Measurements from ENCODE around the gene EML4. TPM values are rescaled to one million over a fixed set of nuclear protein-coding genes. Genes with fewer than 3 reads are reported as not detected.

Gene EML4
- polyA plus RNA-seq, 1 experiment, result 19.1 TPM

GRCh38 chr2:42361728-42362283, 192.7 kb downstream of the EML4 start:
- ChIA-PET POLR2A (no interaction called here), CTCF (interaction anchor here (1.0 to 3.4 kb wide), 5 partner anchors 16 to 275 kb away, joined by 3 to 12 read pairs (median 3); no protein-coding TSS in a partner anchor)
- TF ChIP-seq CTCF (IDR thresholded peaks at IDR 0.05; ENCODE audit: insufficient read depth, low read depth, low read length), result no peak

GRCh38 chr2:42363413-42363812, 194.3 kb downstream of the EML4 start:
- Histone ChIP-seq H3K27me3 (ENCODE audit: control insufficient read depth, insufficient read depth, low read length) (peaks cover 5% of the 10 kb centered on the region), H3K4me3 (ENCODE audit: low read depth, low read length) (no peak overlapping the region), H3K36me3 (ENCODE audit: control insufficient read depth, insufficient read depth, low read length) (no peaks in the 10 kb centered on the region)
- ChIA-PET POLR2A (no interaction called here), CTCF (interaction anchor here (1.0 kb wide), 1 partner anchor 21 kb away, joined by 3 read pairs; no protein-coding TSS in a partner anchor)
- DNase-seq (ENCODE audit: low read depth), result no peak
- no peak for TF ChIP-seq CTCF (IDR thresholded peaks at IDR 0.05; ENCODE audit: insufficient read depth, low read depth, low read length)

More at GRCh38 chr2:42361728-42362283, 192.7 kb downstream of the EML4 start:
- Histone ChIP-seq H3K36me3 (ENCODE audit: control insufficient read depth, insufficient read depth, low read length) (no peaks in the 10 kb centered on the region), H3K4me3 (ENCODE audit: low read depth, low read length) (peak overlapping the region; percentile 8; the same call in 1 of the 2 replicates), H3K27me3 (ENCODE audit: control insufficient read depth, insufficient read depth, low read length) (no peaks in the 10 kb centered on the region)
- no peak for DNase-seq (ENCODE audit: low read depth)

GRCh38 chr2:42364658-42365057, 195.5 kb downstream of the EML4 start:
- ChIA-PET POLR2A (no interaction called here), CTCF (no interaction called here)
- DNase-seq (ENCODE audit: low read depth), result no peak
- no peak for TF ChIP-seq CTCF (IDR thresholded peaks at IDR 0.05; ENCODE audit: insufficient read depth, low read depth, low read length)
- H3K27me3 ChIP-seq (ENCODE audit: control insufficient read depth, insufficient read depth, low read length), result peaks cover 7% of the 10 kb centered on the region
- H3K36me3 ChIP-seq (ENCODE audit: control insufficient read depth, insufficient read depth, low read length), result no peaks in the 10 kb centered on the region
- H3K4me3 ChIP-seq (ENCODE audit: low read depth, low read length), result no peak overlapping the region

- no peak overlapping the region for H3K4me3 ChIP-seq (ENCODE audit: low read depth, low read length)
- peaks cover 7% of the 10 kb centered on the region for H3K27me3 ChIP-seq (ENCODE audit: control insufficient read depth, insufficient read depth, low read length)
- CTCF ChIA-PET, result interaction anchor here (1.1 kb wide), 1 partner anchor 12 kb away, joined by 3 read pairs; no protein-coding TSS in a partner anchor
- POLR2A ChIA-PET, result no interaction called here
- no peaks in the 10 kb centered on the region for H3K36me3 ChIP-seq (ENCODE audit: control insufficient read depth, insufficient read depth, low read length)
- DNase-seq (ENCODE audit: low read depth), result no peak
- no peak for TF ChIP-seq CTCF (IDR thresholded peaks at IDR 0.05; ENCODE audit: insufficient read depth, low read depth, low read length)
Measured at GRCh38 chr2:42366411-42366810, 197.3 kb downstream of the EML4 start.

- TF ChIP-seq CTCF (IDR thresholded peaks at IDR 0.05; ENCODE audit: insufficient read depth, low read depth, low read length), result no peak
- H3K4me3 ChIP-seq (ENCODE audit: low read depth, low read length), result no peak overlapping the region
- H3K27me3 ChIP-seq (ENCODE audit: control insufficient read depth, insufficient read depth, low read length), result peaks cover 7% of the 10 kb centered on the region
- DNase-seq (ENCODE audit: low read depth), result no peak
- no peaks in the 10 kb centered on the region for H3K36me3 ChIP-seq (ENCODE audit: control insufficient read depth, insufficient read depth, low read length)
- ChIA-PET POLR2A (no interaction called here), CTCF (interaction anchor here (1.5 kb wide), 1 partner anchor 40 kb away, joined by 3 read pairs; no protein-coding TSS in a partner anchor)
Measured at GRCh38 chr2:42367835-42368234, 198.7 kb downstream of the EML4 start.

Measured in BJ (cell line).